ENCODE measurements around the gene MYO5B.

DNA sequence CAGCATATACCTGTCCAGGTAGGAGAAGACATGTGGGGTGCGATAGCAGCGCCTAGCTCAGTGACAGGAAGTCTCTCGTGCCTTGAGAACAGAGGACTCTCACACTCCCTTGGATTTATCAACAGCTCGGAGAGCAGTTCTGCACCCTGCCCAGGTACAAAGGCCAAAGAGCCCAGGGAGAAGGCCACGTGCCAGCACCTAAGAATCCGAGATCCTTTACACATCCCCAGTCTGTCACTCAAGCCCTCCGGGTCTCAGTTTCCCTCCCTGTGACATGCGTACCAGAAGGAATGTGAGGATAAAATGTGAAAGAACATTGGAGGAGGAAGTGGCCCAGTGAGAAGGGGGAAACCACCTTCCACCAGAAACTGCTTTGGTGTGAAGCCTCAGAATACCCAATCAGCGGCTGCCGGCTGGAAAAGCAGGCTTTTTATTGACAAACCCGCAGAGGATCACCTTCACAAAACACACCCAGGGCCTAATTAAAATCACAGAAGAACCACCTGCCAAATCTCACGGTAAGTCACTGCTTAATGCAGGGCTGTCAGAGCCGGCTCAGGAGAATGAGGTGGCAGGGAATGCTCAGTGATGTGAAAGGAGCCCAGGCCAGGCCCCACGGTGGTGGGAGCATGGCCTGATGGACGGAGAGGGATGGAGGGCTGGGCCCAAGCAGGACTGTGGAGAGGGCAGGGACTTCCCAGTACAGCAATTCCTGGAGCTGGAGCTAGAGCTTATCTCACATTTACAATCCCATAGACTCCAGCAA is 66.3 kb downstream of the MYO5B start:
- TF ChIP-seq, protein P1, sequence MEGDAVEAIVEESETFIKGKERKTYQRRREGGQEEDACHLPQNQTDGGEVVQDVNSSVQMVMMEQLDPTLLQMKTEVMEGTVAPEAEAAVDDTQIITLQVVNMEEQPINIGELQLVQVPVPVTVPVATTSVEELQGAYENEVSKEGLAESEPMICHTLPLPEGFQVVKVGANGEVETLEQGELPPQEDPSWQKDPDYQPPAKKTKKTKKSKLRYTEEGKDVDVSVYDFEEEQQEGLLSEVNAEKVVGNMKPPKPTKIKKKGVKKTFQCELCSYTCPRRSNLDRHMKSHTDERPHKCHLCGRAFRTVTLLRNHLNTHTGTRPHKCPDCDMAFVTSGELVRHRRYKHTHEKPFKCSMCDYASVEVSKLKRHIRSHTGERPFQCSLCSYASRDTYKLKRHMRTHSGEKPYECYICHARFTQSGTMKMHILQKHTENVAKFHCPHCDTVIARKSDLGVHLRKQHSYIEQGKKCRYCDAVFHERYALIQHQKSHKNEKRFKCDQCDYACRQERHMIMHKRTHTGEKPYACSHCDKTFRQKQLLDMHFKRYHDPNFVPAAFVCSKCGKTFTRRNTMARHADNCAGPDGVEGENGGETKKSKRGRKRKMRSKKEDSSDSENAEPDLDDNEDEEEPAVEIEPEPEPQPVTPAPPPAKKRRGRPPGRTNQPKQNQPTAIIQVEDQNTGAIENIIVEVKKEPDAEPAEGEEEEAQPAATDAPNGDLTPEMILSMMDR (conservative IDR thresholded peaks at IDR 0.05; ENCODE audit: low read length), result no peak
- TF ChIP-seq EZH2phosphoT487 (IDR thresholded peaks at IDR 0.05; ENCODE audit: borderline replicate concordance, low read depth, low read length), result no peak
